Right lobe of liver (tissue), 4 donors: ENCODE data around the gene DDX4.

Experiments used
- POLR2A ChIP-seq: fragments of 450-650 bp; IDR thresholded peaks from one replicate; pipeline ENCODE4 v1.6.1; 2017; ENCODE audit warnings: antibody characterized with exemption, mild to moderate bottlenecking
- TF ChIP-seq, protein P1 (sequence below), 4 donors: fragments of 200-600 bp in 3 of 4; fragments of 450-650 bp in 1 of 4; IDR thresholded peaks; one replicate each; pipeline versions ENCODE4 v1.5.1 to v1.8.0; 2016 to 2022; ENCODE audit warnings: antibody characterized with exemption in 4 of 4, mild to moderate bottlenecking in 2 of 4
- donor health status: DM: no; HTN: no; CAD: no.
- donor health status: DM: no; HTN: no; CAD: no.
- donor health status: DM: no; HTN: yes; CAD: no.

DNA sequence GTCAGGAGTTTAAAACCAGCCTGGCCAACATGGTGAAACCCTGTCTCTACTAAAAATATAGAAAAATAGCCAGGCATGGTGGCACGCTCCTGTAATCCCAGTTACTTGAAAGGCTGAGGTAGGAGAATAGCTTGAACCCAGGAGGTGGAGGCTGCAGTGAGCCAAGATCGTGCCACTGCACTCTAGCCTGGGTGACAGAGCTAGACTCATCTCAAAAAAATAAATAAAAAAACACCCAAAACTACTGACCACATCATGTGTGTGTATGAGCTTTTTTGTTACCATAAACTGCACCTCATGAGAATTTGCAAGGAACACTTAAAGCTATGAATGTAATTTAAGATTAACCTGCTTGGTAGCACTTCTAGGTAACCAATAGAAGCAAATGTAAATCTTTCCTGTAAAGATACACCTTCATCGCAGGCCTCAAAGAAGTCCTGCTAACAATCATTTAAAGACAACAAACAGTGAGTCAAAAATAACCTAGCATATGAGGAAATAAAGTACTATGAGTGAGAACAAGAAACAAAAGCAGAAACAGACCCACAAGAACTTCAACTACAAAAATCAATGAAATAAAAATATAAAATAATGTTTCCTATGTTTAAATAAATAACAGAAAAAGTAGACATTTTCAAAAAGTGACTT lies 38.7 kb upstream of the DDX4 start:
- TF ChIP-seq, protein P1, sequence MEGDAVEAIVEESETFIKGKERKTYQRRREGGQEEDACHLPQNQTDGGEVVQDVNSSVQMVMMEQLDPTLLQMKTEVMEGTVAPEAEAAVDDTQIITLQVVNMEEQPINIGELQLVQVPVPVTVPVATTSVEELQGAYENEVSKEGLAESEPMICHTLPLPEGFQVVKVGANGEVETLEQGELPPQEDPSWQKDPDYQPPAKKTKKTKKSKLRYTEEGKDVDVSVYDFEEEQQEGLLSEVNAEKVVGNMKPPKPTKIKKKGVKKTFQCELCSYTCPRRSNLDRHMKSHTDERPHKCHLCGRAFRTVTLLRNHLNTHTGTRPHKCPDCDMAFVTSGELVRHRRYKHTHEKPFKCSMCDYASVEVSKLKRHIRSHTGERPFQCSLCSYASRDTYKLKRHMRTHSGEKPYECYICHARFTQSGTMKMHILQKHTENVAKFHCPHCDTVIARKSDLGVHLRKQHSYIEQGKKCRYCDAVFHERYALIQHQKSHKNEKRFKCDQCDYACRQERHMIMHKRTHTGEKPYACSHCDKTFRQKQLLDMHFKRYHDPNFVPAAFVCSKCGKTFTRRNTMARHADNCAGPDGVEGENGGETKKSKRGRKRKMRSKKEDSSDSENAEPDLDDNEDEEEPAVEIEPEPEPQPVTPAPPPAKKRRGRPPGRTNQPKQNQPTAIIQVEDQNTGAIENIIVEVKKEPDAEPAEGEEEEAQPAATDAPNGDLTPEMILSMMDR (IDR thresholded peaks at IDR 0.05): no peak
- TF ChIP-seq POLR2A: no peak
